Endothelial cell of umbilical vein (primary cell): ENCODE measurements around the gene STRBP.

Experiments used
- CTCF ChIP-seq, 2 donors: IDR thresholded peaks; 1 replicate in 1 of 2; 2 replicates in 1 of 2; pipeline ENCODE4 v1.5.1; 2011; ENCODE audit warnings: low read length in 2 of 2, mild to moderate bottlenecking in 2 of 2, moderate library complexity in 2 of 2, control low read depth in 1 of 2, inconsistent platforms in 1 of 2, low read depth in 1 of 2; ENCODE audit not compliant: insufficient read depth in 1 of 2; ENCODE audit errors: extremely low read depth in 1 of 2
- EZH2 ChIP-seq: IDR thresholded peaks from 2 replicates; pipeline ENCODE4 v1.6.1; 2012; ENCODE audit warnings: borderline replicate concordance, low read depth, mild to moderate bottlenecking, moderate library complexity, low read length, inconsistent platforms; ENCODE audit not compliant: severe bottlenecking
- FOS ChIP-seq: IDR thresholded peaks from 2 replicates; pipeline ENCODE4 v1.6.1; 2011; ENCODE audit warnings: mild to moderate bottlenecking, low read length, moderate library complexity, borderline replicate concordance; ENCODE audit not compliant: insufficient read depth
- GATA2 ChIP-seq: IDR thresholded peaks from 2 replicates; pipeline ENCODE4 v1.7.0; 2011; ENCODE audit warnings: low read depth, mild to moderate bottlenecking, moderate library complexity, mixed read lengths, low read length; ENCODE audit not compliant: insufficient read length, insufficient read depth
- MAX ChIP-seq: IDR thresholded peaks from 2 replicates; pipeline ENCODE4 v1.6.1; 2011; ENCODE audit not compliant: insufficient read depth, insufficient read length
- MYC ChIP-seq: IDR thresholded peaks from one replicate; pipeline ENCODE4 v1.6.1; 2011; ENCODE audit warnings: mild to moderate bottlenecking, low read depth, low read length
- POLR2A ChIP-seq: IDR thresholded peaks from 2 replicates; pipeline ENCODE4 v1.6.1; 2012; ENCODE audit warnings: low read depth, mild to moderate bottlenecking, control low read depth, low read length
- POLR2AphosphoS5 ChIP-seq: IDR thresholded peaks from 2 replicates; pipeline ENCODE4 v1.6.1; 2012; ENCODE audit warnings: low read depth, mild to moderate bottlenecking, control low read depth, low read length, moderate library complexity; ENCODE audit not compliant: insufficient read depth

DNA sequence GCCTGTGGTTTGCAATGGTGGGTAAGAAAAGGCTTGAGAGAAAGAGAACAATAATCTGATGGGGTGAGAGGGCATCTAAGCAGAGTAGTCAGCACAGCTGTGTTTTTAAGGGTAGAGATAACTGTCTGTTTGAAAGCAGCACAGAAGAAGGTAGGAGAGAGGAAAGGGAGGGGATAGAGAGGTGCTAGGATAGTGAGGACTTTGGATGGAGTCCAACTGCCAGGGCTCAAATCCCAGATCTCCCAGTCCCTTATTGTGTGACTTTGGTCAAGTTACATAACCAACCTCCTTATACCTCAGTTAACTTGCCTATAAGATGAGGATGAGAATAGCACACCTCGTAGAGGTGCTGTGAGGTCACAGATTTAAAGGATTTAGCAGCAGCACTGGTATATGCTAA is 179.3 kb downstream of the STRBP start:
- no peak for TF ChIP-seq EZH2
- no peak for TF ChIP-seq CTCF (IDR thresholded peaks at IDR 0.05; ENCODE audit: extremely low read depth in 1 of 2, insufficient read depth in 1 of 2, low read depth in 1 of 2, low read length in 2 of 2)
- TF ChIP-seq MAX = no peak
- TF ChIP-seq POLR2A = no peak
- TF ChIP-seq POLR2AphosphoS5 = no peak
- no peak for TF ChIP-seq FOS
- TF ChIP-seq GATA2 = no peak
- TF ChIP-seq MYC = no peak
